Brain pericyte (primary cell): Measurements from ENCODE around the gene SHROOM3.

Source experiments
- DNase-seq: peaks from one replicate; pipeline ENCODE4 v3.0.0-alpha.2; 2012; ENCODE audit warnings: low read depth, low spot score

The SHROOM3 gene

GRCh38 chr4:76540486-76540885 is 105.5 kb downstream of the SHROOM3 start:
- DNase-seq, result no peak

- DNase-seq, result no peak
These were observed 108.3 kb downstream of the SHROOM3 start for GRCh38 chr4:76543378-76543777.

GRCh38 chr4:76544725-76545124 is 109.7 kb downstream of the SHROOM3 start:
- no peak for DNase-seq

GRCh38 chr4:76545226-76545884 is 110.3 kb downstream of the SHROOM3 start:
- no peak for DNase-seq

- DNase-seq, result no peak
These were observed 111.3 kb downstream of the SHROOM3 start for GRCh38 chr4:76546327-76546726.

GRCh38 chr4:76546759-76547742 is 112.0 kb downstream of the SHROOM3 start:
- no peak for DNase-seq

- DNase-seq, result no peak
These were observed 113.7 kb downstream of the SHROOM3 start for GRCh38 chr4:76548704-76549103.

GRCh38 chr4:76549765-76550164 is 114.7 kb downstream of the SHROOM3 start:
- no peak for DNase-seq

GRCh38 chr4:76550966-76551780 is 116.1 kb downstream of the SHROOM3 start:
- no peak for DNase-seq

- DNase-seq, result peak; percentile 65
These were observed 119.6 kb downstream of the SHROOM3 start for GRCh38 chr4:76554630-76555029.

- no peak for DNase-seq
These were observed 121.4 kb downstream of the SHROOM3 start for GRCh38 chr4:76556452-76556851.

GRCh38 chr4:76558396-76559235 is 123.6 kb downstream of the SHROOM3 start:
- no peak for DNase-seq

- no peak for DNase-seq
These were observed 124.4 kb downstream of the SHROOM3 start for GRCh38 chr4:76559236-76560071.

GRCh38 chr4:76562161-76562560 is 127.1 kb downstream of the SHROOM3 start:
- no peak for DNase-seq

- no peak for DNase-seq
These were observed 127.9 kb downstream of the SHROOM3 start for GRCh38 chr4:76562836-76563453.

- no peak for DNase-seq
These were observed 128.6 kb downstream of the SHROOM3 start for GRCh38 chr4:76563454-76564122.

GRCh38 chr4:76564123-76564915 is 129.3 kb downstream of the SHROOM3 start:
- no peak for DNase-seq

- no peak for DNase-seq
These were observed 133.2 kb downstream of the SHROOM3 start for GRCh38 chr4:76568262-76568661.
